Left kidney (tissue), 2 donors: ENCODE measurements around the gene CIP2A. TPM values are rescaled to one million over a fixed set of nuclear protein-coding genes. Genes with fewer than 3 reads are reported as not detected.

Experiments used
- DNase-seq: peaks from one replicate; pipeline ENCODE4 v3.0.0-alpha.2; 2013
- polyA plus RNA-seq: library from polyadenylated mRNA; unstranded; fragments of 120-200 nt; gene quantifications from one replicate; pipeline ENCODE4 v1.2.1, GENCODE V29; 2013; ENCODE audit not compliant: insufficient read length

The CIP2A gene
- polyA plus RNA-seq, 1 donor = 28.5 TPM

DNA sequence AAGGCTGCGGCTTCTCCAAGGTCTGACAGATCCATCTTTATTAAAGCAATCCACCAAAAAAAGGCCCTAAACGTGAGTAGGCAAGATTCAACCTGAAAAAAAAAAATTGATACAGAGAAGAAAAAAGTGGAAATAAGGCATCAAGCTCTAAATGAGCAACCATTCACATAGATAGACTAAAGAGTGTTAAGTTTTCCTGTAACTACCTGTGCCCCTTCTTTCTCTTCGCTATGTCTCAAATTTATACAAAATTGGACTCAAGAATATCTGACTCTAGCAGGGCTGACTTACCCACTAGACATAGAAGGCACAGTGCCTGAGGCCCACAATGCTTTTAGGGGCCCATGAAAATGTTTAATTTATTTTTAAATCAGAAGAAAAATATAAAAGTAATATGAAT, 78.7 kb downstream of the CIP2A start, which contains the start of gene MYH15:
Gene MYH15, minus strand, starts transcription at position 101 of the 400 bp plus-strand sequence. Its CDS starts 66 bp downstream, at position 35.
- DNase-seq = no peak

DNA sequence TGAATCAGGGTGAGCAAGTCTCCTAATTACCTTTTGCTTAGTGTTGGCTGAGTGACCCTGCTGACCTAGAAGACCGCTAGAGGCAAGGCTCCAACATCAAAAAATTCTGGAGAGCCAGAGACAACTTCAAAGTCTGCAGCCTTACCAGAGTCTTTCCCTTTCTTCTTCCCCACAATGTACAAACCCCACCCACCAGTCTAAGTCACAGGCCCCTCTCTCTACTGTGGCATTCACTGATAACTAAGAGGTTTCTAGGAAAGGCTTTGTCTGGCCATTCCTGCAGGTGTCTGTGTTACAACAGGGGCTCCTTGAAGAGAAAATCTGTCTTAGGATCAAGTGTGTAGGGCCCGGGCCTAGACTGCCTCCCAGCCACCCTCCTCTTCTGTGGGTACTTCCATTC, 79.4 kb downstream of the CIP2A start:
- no peak for DNase-seq

DNA sequence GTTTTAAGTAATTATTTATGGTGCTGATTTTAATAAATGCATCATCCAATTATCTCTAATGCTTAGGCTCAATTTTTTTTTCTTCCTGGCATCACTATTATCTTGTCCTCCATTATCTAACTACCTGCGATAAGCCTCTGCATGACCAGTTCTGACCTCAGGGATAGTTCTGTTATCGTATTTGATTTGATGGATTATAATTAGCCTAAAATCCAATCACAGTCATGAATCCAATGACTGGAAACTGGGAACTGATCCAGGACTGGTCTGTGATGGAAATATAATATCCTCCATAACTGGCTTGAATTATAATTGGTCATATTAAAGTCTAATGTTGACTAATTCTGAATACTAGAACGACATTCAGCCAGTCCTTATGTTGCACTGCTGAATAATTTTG, 80.0 kb downstream of the CIP2A start:
- no peak for DNase-seq

- DNase-seq = no peak
Observed at GRCh38 chr3:108507902-108508301, 81.3 kb downstream of the CIP2A start.

GRCh38 chr3:108505811-108506210, 83.4 kb downstream of the CIP2A start:
- DNase-seq = no peak

DNA sequence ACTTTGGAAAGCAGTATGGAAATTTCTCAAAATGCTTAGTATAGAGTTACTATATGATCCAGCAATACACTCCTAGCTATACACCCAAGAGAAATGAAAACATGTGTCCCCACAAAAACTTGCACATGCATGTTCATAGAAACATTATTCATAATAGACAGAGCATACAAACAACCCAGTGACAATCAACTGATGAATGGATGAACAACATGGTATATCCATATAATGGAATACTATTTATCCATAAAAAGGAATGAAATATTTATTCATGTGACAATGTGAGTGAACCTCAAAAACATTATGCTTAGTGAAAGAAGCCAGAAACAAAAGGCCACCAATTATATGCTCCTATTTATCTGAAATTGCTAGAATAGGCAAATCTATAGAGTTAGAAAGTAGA, 85.5 kb downstream of the CIP2A start:
- DNase-seq = no peak

- DNase-seq = no peak
Observed at GRCh38 chr3:108501535-108501934, 87.7 kb downstream of the CIP2A start.

DNA sequence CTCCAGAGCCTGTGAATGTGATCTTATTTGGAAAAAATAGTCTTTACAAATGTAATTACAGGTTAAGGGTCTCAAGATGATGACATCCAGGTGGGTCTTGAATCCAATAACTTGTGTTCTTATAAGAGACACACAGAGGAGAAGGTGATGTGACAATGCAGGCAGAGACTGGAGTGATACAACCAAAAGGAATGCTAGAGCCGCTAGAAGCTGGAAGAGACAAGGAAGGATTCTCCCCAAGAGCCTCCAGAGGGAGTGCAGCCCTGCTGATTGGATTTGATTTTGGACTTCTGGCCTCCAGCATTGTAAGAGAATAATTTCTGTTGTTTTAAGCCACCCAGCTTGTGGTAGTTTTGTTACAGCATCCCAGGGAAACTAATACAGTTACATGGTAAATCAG, 88.5 kb downstream of the CIP2A start:
- no peak for DNase-seq

Other genes with a start within 250 kb of the CIP2A start
- gene MYH15, start 78.8 kb downstream of the CIP2A start, polyA plus RNA-seq = 0.63 TPM
- 43.6 TPM for gene DZIP3, start 284 bp upstream of the CIP2A start, polyA plus RNA-seq
- gene RETNLB, start 168.0 kb upstream of the CIP2A start, polyA plus RNA-seq = not detected
- not detected for gene TRAT1, start 233.3 kb upstream of the CIP2A start, polyA plus RNA-seq